BE2C (cell line): ENCODE results near the gene IFNA14.

ENCODE experiments used
- DNase-seq: peaks from one replicate; pipeline ENCODE4 v3.0.0-alpha.2; 2020
- H3K27me3 ChIP-seq: fragments of 250-450 bp; sonication (Bioruptor Pico); 2 replicates; pipeline ENCODE4 v1.5.1; 2020; ENCODE audit warnings: mild to moderate bottlenecking
- H3K36me3 ChIP-seq: fragments of 250-450 bp; sonication (Bioruptor Pico); 2 replicates; pipeline ENCODE4 v1.5.1; 2020; ENCODE audit warnings: mild to moderate bottlenecking
- H3K4me1 ChIP-seq: fragments of 250-450 bp; sonication (Bioruptor Pico); 2 replicates; pipeline ENCODE4 v1.5.1; 2020
- H3K4me3 ChIP-seq: 2 replicates; pipeline ENCODE4 v1.5.1; 2011; ENCODE audit warnings: low read depth, low read length
- H3K9me3 ChIP-seq: fragments of 250-450 bp; sonication (Bioruptor Pico); 2 replicates; pipeline ENCODE4 v1.5.1; 2020
- CTCF ChIP-seq: IDR thresholded peaks from 2 replicates; pipeline ENCODE4 v1.5.1; 2012; ENCODE audit warnings: mild to moderate bottlenecking, low read depth, low read length

The IFNA14 gene

GRCh38 chr9:21267485-21268346 is 27.9 kb upstream of the IFNA14 start:
- Histone ChIP-seq H3K27me3 (no peaks in the 10 kb centered on the region), H3K4me1 (no peaks in the 10 kb centered on the region), H3K9me3 (no peaks in the 10 kb centered on the region), H3K4me3 (no peak overlapping the region), H3K36me3 (no peaks in the 10 kb centered on the region)
- no peak for DNase-seq
- TF ChIP-seq CTCF, result no peak

DNA sequence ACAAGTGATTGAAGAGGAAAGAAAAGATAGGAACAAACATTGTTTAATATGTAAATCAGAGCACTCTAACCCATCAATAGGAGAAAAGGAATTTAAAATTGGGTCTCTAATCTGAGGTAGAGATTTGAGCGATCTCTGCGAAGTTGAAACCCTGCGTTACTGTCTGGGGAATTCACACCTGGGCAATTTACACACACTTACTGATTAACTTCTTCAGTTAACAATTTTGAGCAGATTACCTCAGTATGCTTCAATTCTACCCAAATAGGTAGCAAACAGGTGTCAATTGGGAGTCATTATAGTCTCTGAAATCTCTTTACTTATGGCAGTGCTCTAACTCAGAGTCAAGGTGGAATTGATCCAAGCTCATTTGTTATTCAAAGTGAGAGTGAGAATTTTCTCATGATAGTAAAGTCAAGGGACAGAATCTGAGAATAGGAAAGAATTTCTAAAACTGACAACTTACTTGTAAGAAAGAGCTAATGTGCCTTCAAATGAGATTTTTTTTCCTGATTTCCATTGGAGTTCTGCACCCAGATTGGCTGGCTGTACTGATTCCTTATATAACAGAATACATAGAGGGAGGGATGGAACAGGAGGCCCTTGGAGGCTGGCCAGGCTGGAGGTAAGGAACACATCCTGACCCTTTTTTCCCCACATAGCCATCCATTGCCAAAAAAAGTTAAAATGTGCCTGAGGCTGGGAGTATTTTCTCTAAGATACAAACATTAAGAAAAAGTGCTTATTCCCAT is 27.1 kb upstream of the IFNA14 start:
- H3K36me3 ChIP-seq, result no peaks in the 10 kb centered on the region
- no peaks in the 10 kb centered on the region for H3K9me3 ChIP-seq
- no peak for TF ChIP-seq CTCF
- no peaks in the 10 kb centered on the region for H3K4me1 ChIP-seq
- DNase-seq, result no peak
- no peaks in the 10 kb centered on the region for H3K27me3 ChIP-seq
- H3K4me3 ChIP-seq, result no peak overlapping the region

DNA sequence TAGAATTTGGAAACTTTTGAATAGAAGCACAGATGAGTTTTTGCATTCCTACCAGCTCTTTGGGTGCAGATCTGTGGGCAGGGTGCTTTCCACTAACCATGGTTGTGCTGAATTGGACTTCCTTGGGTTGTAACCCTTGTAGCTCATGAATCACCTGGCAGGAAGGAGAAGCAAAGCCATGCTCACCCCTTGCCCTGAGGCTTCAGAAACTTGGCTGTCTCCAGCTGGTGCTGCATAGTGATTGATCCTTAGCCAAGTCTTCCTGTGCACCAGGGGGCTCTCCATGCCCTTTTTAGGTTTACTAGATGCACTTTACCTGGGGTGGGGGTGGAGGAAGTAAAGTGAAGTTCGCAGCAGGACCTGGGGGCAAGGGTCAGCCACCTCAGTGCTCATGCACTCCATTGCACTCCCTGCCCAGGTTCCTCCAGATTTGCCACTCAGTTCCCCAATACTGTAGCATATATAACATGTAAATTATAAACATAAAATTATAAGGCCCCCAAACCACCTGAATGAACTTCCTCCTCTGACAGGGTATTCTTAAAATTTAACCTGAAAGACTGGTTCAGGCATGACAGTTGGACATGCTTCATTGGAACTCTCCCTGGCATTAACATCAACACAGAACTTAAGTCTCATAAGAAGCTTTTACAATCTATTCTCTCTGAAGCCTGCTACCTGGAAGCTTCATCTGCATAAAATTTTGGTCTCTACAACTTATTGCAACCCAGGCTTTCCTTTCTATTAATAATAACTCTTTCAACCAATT is 25.8 kb upstream of the IFNA14 start:
- no peaks in the 10 kb centered on the region for H3K9me3 ChIP-seq
- no peak overlapping the region for H3K4me3 ChIP-seq
- no peak for DNase-seq
- no peak for TF ChIP-seq CTCF
- no peaks in the 10 kb centered on the region for H3K27me3 ChIP-seq
- H3K4me1 ChIP-seq, result no peaks in the 10 kb centered on the region
- H3K36me3 ChIP-seq, result no peaks in the 10 kb centered on the region

- no peaks in the 10 kb centered on the region for H3K36me3 ChIP-seq
- no peaks in the 10 kb centered on the region for H3K4me1 ChIP-seq
- H3K9me3 ChIP-seq, result no peaks in the 10 kb centered on the region
- no peak for TF ChIP-seq CTCF
- no peak overlapping the region for H3K4me3 ChIP-seq
- DNase-seq, result no peak
- no peaks in the 10 kb centered on the region for H3K27me3 ChIP-seq
Measured at GRCh38 chr9:21255538-21256212, 15.9 kb upstream of the IFNA14 start.

GRCh38 chr9:21252721-21253547 is 13.1 kb upstream of the IFNA14 start:
- peak; percentile 58 for TF ChIP-seq CTCF
- no peak overlapping the region for H3K4me3 ChIP-seq
- no peaks in the 10 kb centered on the region for H3K36me3 ChIP-seq
- no peaks in the 10 kb centered on the region for H3K27me3 ChIP-seq
- H3K9me3 ChIP-seq, result no peaks in the 10 kb centered on the region
- H3K4me1 ChIP-seq, result no peaks in the 10 kb centered on the region
- no peak for DNase-seq
